CD14-positive monocyte (primary cell): ENCODE results near the gene FLII. TPM values are rescaled to one million over a fixed set of nuclear protein-coding genes. Genes with fewer than 3 reads are reported as not detected.

ENCODE experiments used
- DNase-seq, 3 donors: peaks; one replicate each; pipeline ENCODE4 v3.0.0-alpha.2; 2011 to 2022
- H2AFZ ChIP-seq: 2 replicates; pipeline ENCODE4 v1.6.0; 2012; ENCODE audit warnings: mild to moderate bottlenecking, low read depth, low read length, inconsistent platforms; ENCODE audit not compliant: insufficient read depth, poor library complexity, severe bottlenecking
- H3K27ac ChIP-seq, 2 donors: 1 replicate in 1 of 2; 2 replicates in 1 of 2; pipeline ENCODE4 v1.5.1; 2012 to 2013; ENCODE audit warnings: low read length in 2 of 2, control low read depth in 1 of 2, inconsistent platforms in 1 of 2, low read depth in 1 of 2, mild to moderate bottlenecking in 1 of 2
- H3K27me3 ChIP-seq, 2 donors: one replicate each; pipeline versions ENCODE4 v1.6.0 to v1.6.1; 2011 to 2013; ENCODE audit warnings: low read length in 2 of 2; ENCODE audit not compliant: control insufficient read depth in 2 of 2, insufficient read depth in 2 of 2
- H3K36me3 ChIP-seq, 2 donors: replicated peaks in 1 of 2; 1 replicate in 1 of 2; 2 replicates in 1 of 2; pipeline versions ENCODE4 v1.5.1 to v1.6.1; 2012 to 2013; ENCODE audit warnings: low read length in 2 of 2, control low read depth in 1 of 2, inconsistent platforms in 1 of 2, mild to moderate bottlenecking in 1 of 2; ENCODE audit not compliant: insufficient read depth in 2 of 2, control insufficient read depth in 1 of 2
- H3K4me1 ChIP-seq, 2 donors: 1 replicate in 1 of 2; 2 replicates in 1 of 2; pipeline versions ENCODE4 v1.5.1 to v1.6.1; 2012 to 2013; ENCODE audit warnings: low read length in 2 of 2, control low read depth in 1 of 2, inconsistent platforms in 1 of 2, mild to moderate bottlenecking in 1 of 2, moderate library complexity in 1 of 2; ENCODE audit not compliant: insufficient read depth in 2 of 2, control insufficient read depth in 1 of 2
- H3K4me2 ChIP-seq: replicated peaks from 2 replicates; pipeline ENCODE3; 2012; ENCODE audit warnings: low read length, moderate library complexity, mild to moderate bottlenecking; ENCODE audit not compliant: poor library complexity, severe bottlenecking; ENCODE audit errors: extremely low read depth
- H3K4me3 ChIP-seq, 3 experiments: fragments of 200-600 bp in 1 of 3; sonication (generic) in 1 of 3; replicated peaks in 1 of 3; 1 replicate in 2 of 3; 2 replicates in 1 of 3; pipeline ENCODE4 v1.5.1; 2011 to 2013; ENCODE audit warnings: low read length in 3 of 3, mild to moderate bottlenecking in 3 of 3, control low read depth in 2 of 3, low read depth in 2 of 3, inconsistent platforms in 1 of 3, moderate library complexity in 1 of 3
- H3K79me2 ChIP-seq: 2 replicates; pipeline ENCODE4 v1.6.0; 2012; ENCODE audit warnings: mild to moderate bottlenecking, control low read depth, inconsistent platforms, low read length, moderate library complexity; ENCODE audit not compliant: insufficient read depth
- H3K9ac ChIP-seq: 2 replicates; pipeline ENCODE4 v1.6.0; 2017; ENCODE audit warnings: low read length, mild to moderate bottlenecking; ENCODE audit not compliant: insufficient read depth, poor library complexity, severe bottlenecking
- H3K9me3 ChIP-seq, 2 donors: replicated peaks in 1 of 2; 1 replicate in 1 of 2; 2 replicates in 1 of 2; pipeline versions ENCODE4 v1.5.1 to v1.6.1; 2012 to 2013; ENCODE audit warnings: low read length in 2 of 2, control low read depth in 1 of 2; ENCODE audit not compliant: control insufficient read depth in 1 of 2, insufficient read depth in 1 of 2
- H4K20me1 ChIP-seq: 2 replicates; pipeline ENCODE4 v1.6.0; 2012; ENCODE audit warnings: mild to moderate bottlenecking, low read length, control low read depth, moderate library complexity; ENCODE audit not compliant: insufficient read depth
- H3K27ac Mint-ChIP-seq, 7 donors: one replicate each; pipeline ENCODE4 v1.8.0; 2020; ENCODE audit warnings: mild to moderate bottlenecking in 7 of 7, mixed read lengths in 7 of 7, moderate library complexity in 6 of 7, inconsistent platforms in 2 of 7
- H3K27me3 Mint-ChIP-seq, 3 donors: one replicate each; pipeline ENCODE4 v1.8.0; 2021 to 2022; ENCODE audit warnings: low read depth in 3 of 3, mild to moderate bottlenecking in 3 of 3, mixed read lengths in 3 of 3, moderate library complexity in 3 of 3, inconsistent platforms in 1 of 3
- H3K36me3 Mint-ChIP-seq, 2 donors: one replicate each; pipeline ENCODE4 v1.8.0; 2020; ENCODE audit warnings: mixed read lengths in 2 of 2, inconsistent platforms in 1 of 2, mild to moderate bottlenecking in 1 of 2
- H3K4me1 Mint-ChIP-seq: one replicate; pipeline ENCODE4 v1.8.0; 2020; ENCODE audit warnings: mild to moderate bottlenecking, mixed read lengths
- H3K4me3 Mint-ChIP-seq, 2 donors: one replicate each; pipeline ENCODE4 v1.8.0; 2020; ENCODE audit warnings: mild to moderate bottlenecking in 2 of 2, mixed read lengths in 2 of 2, moderate library complexity in 1 of 2
- H3K9me3 Mint-ChIP-seq, 7 donors: one replicate each; pipeline ENCODE4 v1.8.0; 2020 to 2022; ENCODE audit warnings: mixed read lengths in 7 of 7, mild to moderate bottlenecking in 6 of 7, moderate library complexity in 6 of 7, inconsistent platforms in 2 of 7
- CTCF ChIP-seq: fragments of 200-600 bp; IDR thresholded peaks from one replicate; pipeline ENCODE4 v1.8.0; 2022; ENCODE audit warnings: antibody characterized with exemption, mild to moderate bottlenecking
- WGBS: methylation state at CpG from one replicate; pipeline ENCODE4 v1.1.5; 2013; ENCODE audit warnings: missing lambda C conversion rate; ENCODE audit not compliant: insufficient coverage; 5-methylcytosine and 5-hydroxymethylcytosine counted together
- intact Hi-C, 2 donors: fragments of 100-400 bp; cut with micrococcal nuclease; formaldehyde crosslinking; loops; one replicate each; pipeline versions ENCODE4 v1.15.0 to v1.15.1; 2023
- polyA plus RNA-seq, 3 donors: library from polyadenylated mRNA; depleted of rRNA in 1 of 3; unstranded in 2 of 3; stranded (reverse) in 1 of 3; fragments of 300-500 nt in 2 of 3; fragments of >200 nt in 1 of 3; fragmentation: Illumina TruSeq in 2 of 3; gene quantifications; 1 replicate in 2 of 3; 2 replicates in 1 of 3; pipeline ENCODE4 v1.2.3, GENCODE V29; 2012 to 2021

Gene FLII
- polyA plus RNA-seq, 3 donors = 145 to 724 (median 227) TPM

GRCh38 chr17:18250708-18251107, 7.8 kb downstream of the FLII start:
- Mint-ChIP-seq H3K4me3 (no peak overlapping the region), H3K36me3 (peaks cover 91 to 99% of the 10 kb centered on the region in 2 donors), H3K4me1 (peaks cover 6% of the 10 kb centered on the region), H3K27me3 (peaks cover 0 to 3% (median 1%) of the 10 kb centered on the region in 3 donors), H3K27ac (peak overlapping the region in 2 of 7 donors; percentile 73 to 83), H3K9me3 (no peaks in the 10 kb centered on the region)
- Histone ChIP-seq H4K20me1 (peaks cover 93% of the 10 kb centered on the region), H3K79me2 (peaks cover 9% of the 10 kb centered on the region), H3K4me2 (no peak overlapping the region), H3K27ac (no peak overlapping the region), H3K36me3 (peaks cover 87 to 97% of the 10 kb centered on the region in 2 donors), H3K27me3 (no peaks in the 10 kb centered on the region), H2AFZ (no peak overlapping the region), H3K4me3 (no peak overlapping the region), H3K4me1 (no peaks in the 10 kb centered on the region), H3K9ac (no peak overlapping the region), H3K9me3 (no peaks in the 10 kb centered on the region)
- no peak for TF ChIP-seq CTCF
- no peak for DNase-seq
- intact Hi-C loops = no loop called here
- WGBS = 93% methylated on average over 14 of the region's 14 CpGs

- H3K36me3 Mint-ChIP-seq = peaks cover 91 to 99% of the 10 kb centered on the region in 2 donors
- no peak for TF ChIP-seq CTCF
- H3K9me3 Mint-ChIP-seq = no peaks in the 10 kb centered on the region
- Histone ChIP-seq H3K27ac (no peak overlapping the region), H3K9me3 (no peaks in the 10 kb centered on the region), H3K4me3 (no peak overlapping the region), H3K4me2 (no peak overlapping the region), H3K4me1 (no peaks in the 10 kb centered on the region), H3K79me2 (peaks cover 5% of the 10 kb centered on the region), H3K9ac (no peak overlapping the region), H2AFZ (no peak overlapping the region), H3K27me3 (no peaks in the 10 kb centered on the region), H3K36me3 (peaks cover 87 to 97% of the 10 kb centered on the region in 2 donors), H4K20me1 (peaks cover 93% of the 10 kb centered on the region)
- 94% methylated on average over 9 of the region's 9 CpGs for WGBS
- peaks cover 6% of the 10 kb centered on the region for H3K4me1 Mint-ChIP-seq
- no peak for DNase-seq
- H3K4me3 Mint-ChIP-seq = no peak overlapping the region
- intact Hi-C loops = no loop called here
- H3K27me3 Mint-ChIP-seq = peaks cover 0 to 3% (median 1%) of the 10 kb centered on the region in 3 donors
- peak overlapping the region in 3 of 7 donors; percentile 34 to 73 (median 41) for H3K27ac Mint-ChIP-seq
Observed at GRCh38 chr17:18250259-18250658, 8.3 kb downstream of the FLII start.
